ENCODE measurements around the gene GALNT10.
A peak's percentile ranks its signal among the peaks of the same experiment; 100 is the strongest.

GALNT10 gene

DNA sequence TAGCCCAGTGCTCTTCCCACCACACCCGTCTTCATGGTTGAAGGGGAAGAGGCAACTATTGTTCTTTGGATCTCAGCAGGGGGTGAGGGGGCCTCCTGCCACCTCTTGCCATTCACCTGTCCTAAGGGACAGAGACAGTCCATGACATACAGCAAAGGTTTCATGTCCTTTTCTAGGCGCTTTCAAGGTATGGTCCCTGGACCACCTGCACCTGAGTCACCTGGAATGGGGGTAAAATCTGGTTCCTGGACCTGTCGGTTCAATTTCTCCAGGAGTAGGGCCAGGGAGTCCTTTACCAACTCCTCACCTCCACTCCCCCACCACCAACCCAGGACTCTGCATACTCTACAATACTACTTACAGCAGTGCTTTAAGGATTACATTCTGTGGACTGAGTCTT is 221.8 kb downstream of the GALNT10 start:
- DNase-seq = no peak

DNA sequence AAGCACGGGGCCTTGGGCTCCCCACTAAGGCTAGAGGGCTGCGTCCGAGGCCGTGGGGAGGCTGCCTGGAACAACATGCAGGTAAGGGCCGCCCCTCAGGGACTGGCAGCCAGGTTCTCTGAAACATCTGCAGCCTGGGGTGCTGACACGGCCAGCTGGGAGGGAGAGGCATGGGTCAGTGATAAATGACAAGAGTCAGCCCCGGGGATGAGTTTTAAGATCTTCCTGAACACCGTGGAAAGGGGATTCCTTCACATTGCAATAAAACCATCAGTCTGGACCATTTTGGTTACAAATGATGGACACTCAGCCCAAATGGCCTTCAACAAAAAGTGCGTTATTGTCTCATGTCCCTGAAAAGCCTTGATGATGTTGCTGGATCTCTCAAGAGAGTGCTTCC is 222.4 kb downstream of the GALNT10 start:
- no peak for DNase-seq

- DNase-seq = no peak
Measured at GRCh38 chr5:154415114-154415513, 224.6 kb downstream of the GALNT10 start.

DNA sequence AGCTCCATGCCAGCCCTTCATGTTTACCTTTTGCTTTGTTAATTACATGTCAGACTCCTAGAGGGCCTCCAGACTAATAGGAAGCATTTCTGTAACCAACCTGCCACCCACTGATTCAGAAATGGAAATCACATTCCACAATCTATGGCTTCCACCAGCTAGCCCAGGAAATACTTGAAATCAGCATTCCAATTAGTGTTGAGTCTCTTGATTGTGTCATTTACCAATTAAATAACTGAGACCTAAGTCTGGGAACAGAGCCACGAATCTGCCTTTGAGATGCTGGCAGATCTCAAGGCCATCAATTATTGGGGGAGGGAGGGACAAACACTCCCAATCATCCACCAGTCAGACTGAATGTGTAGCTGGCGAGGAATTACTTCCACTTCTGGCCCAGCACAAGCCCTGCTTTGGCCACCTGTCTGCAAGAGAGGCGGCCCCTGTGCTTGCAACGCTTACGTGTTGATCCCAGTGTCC is 227.8 kb downstream of the GALNT10 start:
- DNase-seq = no peak

DNA sequence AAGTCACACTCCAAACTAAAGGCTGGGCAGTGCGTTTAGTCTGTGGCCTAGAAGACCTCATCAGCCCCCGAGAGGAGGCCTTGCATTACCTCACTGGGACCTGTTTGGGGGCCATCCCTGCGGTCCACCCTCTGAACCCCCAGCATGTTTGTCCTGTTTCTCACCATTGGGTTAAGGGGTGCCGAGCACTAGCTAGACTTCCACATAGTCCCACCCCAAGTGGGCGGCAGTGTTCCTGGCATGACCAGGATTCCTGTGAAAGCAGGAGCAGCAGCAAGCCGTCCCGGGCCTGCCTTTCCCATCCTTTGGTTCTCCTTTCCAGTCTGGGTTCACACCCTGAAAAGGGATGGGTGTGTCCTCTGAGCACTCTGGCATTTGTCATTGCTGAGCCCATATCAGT is 228.7 kb downstream of the GALNT10 start:
- no peak for DNase-seq

DNA sequence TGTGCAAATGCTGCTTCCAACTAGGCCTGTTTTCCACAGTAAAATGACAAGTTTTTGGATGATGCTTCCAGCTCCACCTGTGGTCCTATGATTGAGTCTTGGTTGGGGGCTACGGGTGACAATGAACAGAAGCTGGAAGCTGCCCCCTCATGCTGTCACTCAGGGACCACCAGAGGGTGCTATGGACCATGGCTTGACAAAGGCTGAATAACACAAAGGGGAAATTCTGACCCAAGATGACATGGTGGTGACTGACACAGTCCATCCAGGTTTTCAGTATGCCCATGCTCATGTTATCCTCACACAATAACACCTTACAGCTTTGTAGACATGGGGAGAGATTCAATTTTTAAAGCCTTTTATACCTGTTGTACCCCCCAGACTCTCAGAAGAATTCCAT is 231.3 kb downstream of the GALNT10 start:
- DNase-seq = no peak

DNA sequence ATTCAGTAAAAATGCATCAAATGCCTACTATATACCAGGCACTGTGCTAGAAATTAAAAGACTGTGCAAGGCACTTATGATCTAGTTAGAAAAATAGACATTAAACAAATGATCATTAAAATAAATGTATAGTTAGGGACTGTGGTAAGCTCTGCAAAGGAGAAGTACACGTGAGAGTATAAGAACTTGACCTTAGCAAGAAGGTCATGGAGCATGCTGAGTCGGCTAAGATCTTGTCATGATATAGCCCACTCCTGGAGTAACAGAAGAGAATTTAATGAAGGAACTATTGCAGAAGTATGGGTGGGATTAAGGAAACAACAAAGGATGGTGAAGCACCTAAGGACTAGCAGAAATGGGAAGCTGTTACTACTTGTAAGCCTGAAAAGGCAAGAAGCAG is 231.8 kb downstream of the GALNT10 start:
- no peak for DNase-seq

DNA sequence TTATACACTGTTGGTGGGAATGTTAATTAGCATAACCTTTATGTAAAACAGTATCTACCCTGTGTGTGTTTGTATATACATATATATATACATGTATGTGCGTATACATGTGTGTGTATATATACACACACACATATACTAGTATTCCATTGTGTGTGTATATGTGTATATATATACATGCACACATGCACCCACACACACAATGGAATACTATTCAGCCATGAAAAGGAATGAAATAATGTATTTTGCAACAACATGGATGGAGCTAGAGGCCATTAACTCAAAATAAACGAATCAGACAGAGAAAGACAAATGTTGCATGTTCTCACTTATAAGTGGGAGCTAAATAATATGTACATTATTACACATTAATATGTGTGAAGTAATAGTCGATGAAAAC is 237.7 kb downstream of the GALNT10 start:
- no peak for DNase-seq

GRCh38 chr5:154429341-154429740 is 238.8 kb downstream of the GALNT10 start:
- no peak for DNase-seq

- no peak for DNase-seq
Measured at GRCh38 chr5:154430466-154430865, 239.9 kb downstream of the GALNT10 start.

- DNase-seq = no peak
Measured at GRCh38 chr5:154430961-154431630, 240.6 kb downstream of the GALNT10 start.

- no peak for DNase-seq
Measured at GRCh38 chr5:154435226-154435625, 244.7 kb downstream of the GALNT10 start.

- DNase-seq = no peak
Measured at GRCh38 chr5:154437281-154437965, 246.9 kb downstream of the GALNT10 start.

- DNase-seq = no peak
Measured at GRCh38 chr5:154440540-154440939, 250.0 kb downstream of the GALNT10 start.

- no peak for DNase-seq
Measured at GRCh38 chr5:154442801-154443200, 252.3 kb downstream of the GALNT10 start.

DNA sequence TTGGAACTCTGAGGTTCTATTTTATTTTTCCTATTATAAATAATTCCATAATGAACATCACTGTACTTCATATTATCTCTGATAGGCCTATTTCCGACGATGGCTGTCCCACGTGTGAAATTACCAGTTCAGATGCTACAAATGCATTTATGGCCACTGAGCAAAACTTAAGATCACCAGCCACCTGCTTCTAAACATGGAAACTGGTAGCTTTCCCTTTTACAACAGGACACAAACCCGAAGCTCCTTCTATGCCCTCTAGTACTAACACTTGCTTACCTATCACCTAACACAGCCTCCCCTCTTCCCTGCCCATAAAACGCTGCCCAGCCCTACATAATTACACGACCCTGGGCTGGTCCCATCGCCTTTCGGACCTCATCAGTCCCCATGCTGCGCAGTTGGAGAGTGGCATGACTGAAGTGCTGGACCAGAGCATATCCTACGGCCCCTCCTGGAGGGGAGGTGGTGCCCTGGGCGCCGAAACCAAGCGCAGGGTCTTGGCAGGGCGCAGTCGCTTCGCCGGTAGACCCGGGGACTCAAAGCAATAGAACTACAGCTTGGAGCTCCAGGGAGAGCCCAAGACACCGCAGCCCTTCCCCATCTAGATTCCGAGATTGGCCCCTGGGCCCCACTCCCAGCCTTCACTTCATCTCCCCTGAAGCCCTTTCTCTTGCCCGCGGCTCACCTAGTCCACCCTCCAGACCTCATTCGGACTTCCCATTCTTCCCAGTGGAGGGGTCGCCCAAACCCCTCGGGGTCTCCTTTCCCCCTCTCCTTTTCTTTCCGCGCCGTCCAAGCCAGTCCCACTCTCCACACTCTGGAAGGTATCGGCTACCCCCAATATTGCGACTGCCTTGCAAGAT is 254.3 kb downstream of the GALNT10 start:
- peak; percentile 44 for DNase-seq

- peak; percentile 98 for DNase-seq
Measured at GRCh38 chr5:154445422-154446194, 255.1 kb downstream of the GALNT10 start, which contains the start of gene SAP30L. Gene SAP30L (plus strand): TSS chr5:154445997. CDS start chr5:154446605, 608 bp downstream.

DNA sequence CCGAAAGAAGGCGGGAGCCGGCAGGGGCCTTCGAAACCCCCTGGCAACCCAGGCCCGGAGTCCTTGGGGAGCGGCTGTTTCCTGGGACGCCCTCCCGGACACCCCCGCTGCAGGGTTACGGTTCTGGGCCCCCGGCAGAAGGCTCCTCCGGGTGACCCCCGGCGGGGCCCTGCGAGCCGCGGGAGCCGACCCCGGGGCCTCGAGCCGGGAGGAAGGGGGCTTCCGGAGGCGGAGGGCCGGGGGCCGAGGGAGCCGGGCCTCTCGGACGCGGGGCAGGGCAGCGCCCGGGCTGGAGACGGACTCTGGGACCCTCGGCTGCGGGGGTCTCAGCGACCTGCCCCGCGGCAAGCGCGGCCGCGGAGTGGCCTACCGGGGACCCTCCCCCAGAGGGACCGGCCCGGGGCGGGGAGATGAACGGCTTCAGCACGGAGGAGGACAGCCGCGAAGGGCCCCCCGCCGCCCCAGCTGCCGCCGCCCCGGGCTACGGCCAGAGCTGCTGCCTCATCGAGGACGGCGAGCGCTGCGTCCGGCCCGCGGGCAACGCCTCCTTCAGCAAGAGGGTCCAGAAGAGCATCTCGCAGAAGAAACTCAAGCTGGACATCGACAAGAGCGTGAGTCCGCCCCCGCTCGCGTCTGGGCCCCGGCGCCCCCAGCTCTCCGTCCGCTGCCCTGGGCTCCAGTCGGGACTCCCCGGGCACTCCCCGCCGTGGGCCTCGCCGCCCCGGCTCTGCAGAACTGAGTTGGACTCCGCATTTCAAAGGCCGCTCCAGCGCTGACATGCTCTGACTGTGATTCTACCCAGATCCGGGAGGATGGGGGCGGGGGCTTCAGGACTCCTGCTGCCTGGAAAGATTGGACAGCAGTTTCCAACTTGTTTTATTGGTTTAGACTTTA is 255.9 kb downstream of the GALNT10 start:
- peak; percentile 53 for DNase-seq

DNA sequence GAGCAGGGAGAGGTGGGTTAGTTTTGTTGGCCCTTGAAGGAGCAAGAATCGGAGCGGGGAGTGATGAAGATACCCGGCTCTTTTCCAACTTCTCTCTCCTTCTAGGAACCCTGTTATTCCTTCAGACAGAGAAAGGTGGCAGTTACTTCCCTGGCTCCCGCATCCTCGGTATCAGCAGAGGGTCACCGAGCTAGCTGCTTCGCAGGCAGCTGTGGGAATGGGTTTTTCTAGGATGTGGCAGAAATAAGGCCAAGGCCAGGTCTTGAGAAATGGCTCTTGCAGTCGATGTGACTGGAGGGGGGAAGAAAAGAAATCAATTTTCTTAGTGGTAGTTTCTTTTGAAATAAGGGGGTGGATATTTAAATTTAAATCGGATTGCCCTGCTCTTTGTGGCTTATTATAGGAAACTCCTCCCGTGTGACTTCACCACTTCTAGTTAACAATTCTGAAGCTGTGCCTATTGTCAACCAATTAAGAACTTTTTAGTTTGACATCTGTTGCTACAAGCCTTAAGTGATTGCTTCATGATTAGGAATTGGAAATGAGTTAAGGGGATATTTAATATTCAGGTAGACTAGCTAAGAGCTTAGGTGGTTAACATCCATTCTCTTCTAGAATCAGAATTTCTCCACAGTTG is 256.7 kb downstream of the GALNT10 start:
- no peak for DNase-seq

DNA sequence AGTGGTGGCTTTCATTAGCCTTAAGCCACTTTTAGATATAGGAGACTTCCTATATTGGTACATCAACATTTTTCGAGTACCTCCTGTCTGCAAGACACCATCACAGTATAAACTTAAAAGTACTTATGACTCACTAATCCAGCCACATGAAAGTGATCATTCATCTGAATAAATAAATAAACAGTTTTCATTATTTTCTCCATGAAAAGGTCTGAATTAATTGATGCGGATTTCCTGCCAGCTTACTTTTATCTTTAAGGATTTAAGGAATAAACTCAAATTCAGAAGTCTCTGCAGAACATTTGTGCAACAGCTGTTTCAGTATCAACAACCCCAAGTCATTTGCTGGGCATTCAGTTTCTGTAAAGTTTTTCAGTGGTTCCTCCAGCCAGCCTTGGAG is 259.3 kb downstream of the GALNT10 start:
- DNase-seq = no peak

- no peak for DNase-seq
Measured at GRCh38 chr5:154451957-154452356, 261.4 kb downstream of the GALNT10 start.
